SU-DHL-6 (cell line): ENCODE results near the gene DNASE2B.
"Not testable (repeated sequence)": the region's sequence is repeated elsewhere in the genome, so short reads cannot be mapped to it uniquely, and the experiment has no call there.

ENCODE experiments used
- H2AFZ ChIP-seq: fragments of 200-600 bp; sonication (generic); 2 replicates; pipeline ENCODE4 v1.6.1; 2014; ENCODE audit warnings: low read depth, mild to moderate bottlenecking, moderate library complexity, mixed read lengths, antibody characterized with exemption, low read length; ENCODE audit not compliant: severe bottlenecking
- H3F3A ChIP-seq: fragments of 200-600 bp; shearing (Covaris generic); 2 replicates; pipeline ENCODE4 v1.6.0; 2016; ENCODE audit warnings: antibody characterized with exemption, mild to moderate bottlenecking; ENCODE audit not compliant: insufficient read depth
- H3K27ac ChIP-seq: fragments of 200-600 bp; sonication (generic); 2 replicates; pipeline ENCODE4 v1.5.1; 2016; ENCODE audit warnings: low read depth, mild to moderate bottlenecking, low read length, moderate library complexity, mixed read lengths
- H3K27me3 ChIP-seq: fragments of 200-600 bp; sonication (generic), shearing (Covaris generic); 2 replicates; pipeline ENCODE4 v1.6.0; 2014; ENCODE audit warnings: mild to moderate bottlenecking, low read length
- H3K36me3 ChIP-seq: fragments of 200-600 bp; sonication (generic); 2 replicates; pipeline ENCODE4 v1.6.1; 2014; ENCODE audit warnings: mild to moderate bottlenecking, low read length, mixed read lengths
- H3K4me2 ChIP-seq: fragments of 300-600, 200-600 bp; shearing (Covaris generic), sonication (generic); 2 replicates; pipeline ENCODE4 v1.6.0; 2014; ENCODE audit warnings: low read length, low read depth, mild to moderate bottlenecking; ENCODE audit not compliant: poor library complexity, severe bottlenecking
- H3K4me3 ChIP-seq: fragments of 200-600 bp; sonication (generic); 2 replicates; pipeline ENCODE4 v1.5.1; 2014; ENCODE audit warnings: antibody characterized with exemption, low read length, mild to moderate bottlenecking, mixed read lengths; ENCODE audit not compliant: insufficient read depth, poor library complexity, severe bottlenecking
- H3K79me2 ChIP-seq: fragments of 200-600 bp; sonication (generic); 2 replicates; pipeline ENCODE4 v1.6.1; 2014; ENCODE audit warnings: mild to moderate bottlenecking, low read length, moderate library complexity; ENCODE audit not compliant: insufficient read depth
- H3K9ac ChIP-seq: fragments of 200-600 bp; sonication (generic); 2 replicates; pipeline ENCODE4 v1.7.0; 2014; ENCODE audit warnings: mild to moderate bottlenecking, low read length
- H3K9me2 ChIP-seq: fragments of 200-600 bp; sonication (generic); replicated peaks from 2 replicates; pipeline ENCODE4 v1.6.1; 2014; ENCODE audit warnings: low read length; ENCODE audit not compliant: insufficient read depth
- H3K9me3 ChIP-seq: fragments of 200-600 bp; sonication (generic); 2 replicates; pipeline ENCODE4 v1.6.1; 2014; ENCODE audit warnings: low read length, mixed read lengths; ENCODE audit not compliant: insufficient read depth
- H4K20me1 ChIP-seq: fragments of 200-600 bp; sonication (generic); 2 replicates; pipeline ENCODE4 v1.6.1; 2014; ENCODE audit warnings: low read depth, mild to moderate bottlenecking, antibody characterized with exemption, low read length, moderate library complexity, mixed read lengths
- CTCF ChIP-seq: fragments of 200-600 bp; sonication (generic); IDR thresholded peaks from one replicate; pipeline ENCODE4 v1.5.1; 2017; ENCODE audit warnings: antibody characterized with exemption, mild to moderate bottlenecking, low read length, moderate library complexity; ENCODE audit not compliant: insufficient read depth, poor library complexity, severe bottlenecking
- EZH2phosphoT487 ChIP-seq: fragments of 200-600 bp; sonication (generic), shearing (Covaris generic); conservative IDR thresholded peaks from 2 replicates; pipeline ENCODE4 v1.6.1; 2018; ENCODE audit warnings: mild to moderate bottlenecking, antibody characterized with exemption, low read length, moderate library complexity, mixed read lengths

The DNASE2B gene

DNA sequence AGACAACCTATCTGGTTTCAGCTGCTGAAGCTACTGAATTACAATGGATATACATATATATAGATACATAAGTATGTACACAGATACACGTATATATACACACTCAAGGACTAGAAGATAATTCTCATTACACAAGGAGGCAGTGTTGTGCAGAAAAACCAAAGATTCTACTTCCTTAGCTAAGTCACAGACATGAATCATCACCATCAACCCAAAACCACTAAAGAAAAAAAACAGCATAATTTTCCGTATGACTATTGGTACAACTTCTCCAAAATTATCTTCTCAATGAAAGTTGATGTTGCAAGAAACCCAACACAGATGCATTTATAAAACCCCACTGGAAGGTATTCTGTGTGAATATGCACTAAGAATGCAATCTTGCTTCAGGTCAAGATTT lies 44.0 kb downstream of the DNASE2B start:
- Histone ChIP-seq H3K27me3 (no peaks in the 10 kb centered on the region), H3K9me2 (no peaks in the 10 kb centered on the region), H4K20me1 (no peaks in the 10 kb centered on the region), H3K79me2 (no peaks in the 10 kb centered on the region), H2AFZ (peak overlapping the region; percentile 58), H3K36me3 (no peaks in the 10 kb centered on the region), H3K27ac (no peak overlapping the region), H3K9ac (no peak overlapping the region), H3K9me3 (no peaks in the 10 kb centered on the region), H3F3A (no peaks in the 10 kb centered on the region), H3K4me2 (no peak overlapping the region), H3K4me3 (no peak overlapping the region)
- TF ChIP-seq EZH2phosphoT487 (no peak), CTCF (peak; percentile 34)

DNA sequence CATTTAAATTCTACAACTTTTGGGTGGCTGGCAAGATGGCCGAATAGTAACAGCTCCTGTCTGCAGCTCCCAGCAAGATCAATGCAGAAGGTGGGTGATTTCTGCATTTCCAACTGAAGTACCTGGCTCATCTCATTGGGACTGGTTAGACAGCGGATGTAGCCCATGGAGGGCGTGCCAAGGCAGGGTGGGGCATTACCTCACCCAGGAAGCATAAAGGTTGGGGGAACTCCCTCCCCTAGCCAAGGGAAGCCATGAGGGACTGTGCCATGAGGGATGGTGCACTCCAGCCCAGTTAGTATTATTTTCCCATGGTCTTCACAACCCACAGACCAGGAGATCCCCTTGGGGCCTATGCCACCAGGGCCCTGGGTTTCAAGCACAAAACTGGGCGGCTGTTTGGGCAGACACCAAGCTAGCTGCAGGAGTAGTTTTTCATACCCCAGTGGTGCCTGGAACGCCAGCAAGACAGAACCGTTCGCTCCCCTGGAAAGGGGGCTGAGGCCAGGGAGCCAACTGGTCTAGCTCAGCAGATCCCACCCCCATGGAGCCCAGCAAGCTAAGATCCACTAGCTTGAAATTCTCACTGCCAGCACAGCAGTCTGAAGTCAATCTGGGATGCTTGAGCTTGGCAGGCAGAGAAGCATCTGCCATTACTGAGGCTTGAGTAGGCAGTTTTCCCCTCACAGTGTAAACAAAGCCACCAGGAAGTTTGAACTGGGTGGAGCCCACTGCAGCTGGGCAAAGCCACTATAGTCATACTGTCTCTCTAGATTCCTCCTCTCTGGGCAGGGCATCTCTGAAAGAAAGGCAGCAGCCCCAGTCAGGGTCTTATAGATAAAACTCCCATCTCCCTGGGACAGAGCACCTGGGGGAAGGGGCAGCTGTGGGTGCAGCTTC lies 44.7 kb downstream of the DNASE2B start:
- not testable (repeated sequence) for H3K9me3 ChIP-seq, H3K36me3 ChIP-seq, H3K9ac ChIP-seq, H3K27me3 ChIP-seq, H3F3A ChIP-seq, H3K79me2 ChIP-seq, H3K9me2 ChIP-seq, H3K4me3 ChIP-seq, H3K4me2 ChIP-seq, H4K20me1 ChIP-seq, H3K27ac ChIP-seq
- H2AFZ ChIP-seq, result peak overlapping the region; percentile 58

GRCh38 chr1:84448704-84449103 lies 50.4 kb downstream of the DNASE2B start:
- not testable (repeated sequence) for H3K27ac ChIP-seq, H3K4me3 ChIP-seq, H3K9me2 ChIP-seq, H3K27me3 ChIP-seq, H3K9ac ChIP-seq, H3K79me2 ChIP-seq, H3K36me3 ChIP-seq, H2AFZ ChIP-seq, H3K4me2 ChIP-seq, H3K9me3 ChIP-seq, H4K20me1 ChIP-seq, H3F3A ChIP-seq

GRCh38 chr1:84450910-84451309 lies 52.6 kb downstream of the DNASE2B start:
- Histone ChIP-seq H2AFZ (no peak overlapping the region), H3K4me2 (no peak overlapping the region)

More at GRCh38 chr1:84450910-84451309, 52.6 kb downstream of the DNASE2B start:
- Histone ChIP-seq H3K9me2 (no peaks in the 10 kb centered on the region), H4K20me1 (no peaks in the 10 kb centered on the region), H3K9me3 (no peaks in the 10 kb centered on the region), H3K36me3 (no peaks in the 10 kb centered on the region), H3K4me3 (no peak overlapping the region), H3K79me2 (no peaks in the 10 kb centered on the region), H3K27me3 (0 out of 2 replicates have a peak, but pooled peaks cover 3% of the 10 kb centered on the region), H3K9ac (no peak overlapping the region), H3F3A (no peaks in the 10 kb centered on the region), H3K27ac (no peak overlapping the region)
- no peak for TF ChIP-seq EZH2phosphoT487
- no peak for TF ChIP-seq CTCF
